ENCODE data around the gene RCOR1.

Gene RCOR1

DNA sequence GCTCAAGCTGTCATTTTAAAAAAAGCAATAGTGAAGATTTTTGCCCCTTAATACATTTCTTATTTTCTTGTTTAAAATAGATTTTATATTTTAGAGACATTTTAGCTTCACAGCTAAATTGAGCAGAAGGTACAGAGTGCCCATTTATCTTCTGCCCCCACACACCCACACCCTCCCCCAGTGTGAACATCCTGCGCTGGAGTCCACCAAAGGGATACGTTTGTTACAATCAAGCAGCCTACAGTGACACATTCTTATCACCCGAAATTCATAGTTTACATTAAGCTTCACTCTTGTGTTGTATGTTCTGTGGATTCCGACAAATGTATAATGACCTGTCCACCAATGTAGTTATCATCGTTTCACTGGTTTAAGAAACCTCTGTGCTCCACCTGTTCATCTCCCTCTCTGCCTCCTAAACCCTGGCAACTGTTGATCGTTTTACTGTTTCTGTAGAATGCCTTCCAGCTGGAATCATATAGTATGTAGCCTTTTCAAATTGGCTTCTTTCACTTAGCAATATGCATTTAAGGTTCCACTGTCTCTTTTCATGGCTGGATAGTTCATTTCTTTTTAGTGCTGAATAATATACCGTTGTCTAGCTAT, 93.8 kb downstream of the RCOR1 start:
- DNase-seq: no peak

DNA sequence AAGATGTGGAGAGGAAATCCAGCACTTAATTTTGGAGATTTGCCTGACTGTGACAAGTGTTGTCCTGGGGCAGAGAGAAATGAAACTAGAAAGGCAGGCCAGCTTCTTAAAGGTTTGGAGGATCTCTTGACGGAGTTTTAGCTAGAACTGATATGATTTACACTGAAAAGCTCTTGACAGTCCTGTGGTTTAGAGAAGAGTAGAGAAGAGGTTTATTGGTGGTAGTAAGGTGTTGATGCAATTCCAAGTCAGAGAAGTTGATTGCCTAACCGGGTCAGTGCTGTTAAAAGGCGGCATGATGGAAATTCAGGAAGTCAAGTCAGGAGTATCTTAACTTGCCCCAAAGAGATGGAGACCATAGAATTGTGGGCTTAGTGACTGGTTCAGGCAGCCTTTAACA, 95.8 kb downstream of the RCOR1 start:
- no peak for DNase-seq

DNA sequence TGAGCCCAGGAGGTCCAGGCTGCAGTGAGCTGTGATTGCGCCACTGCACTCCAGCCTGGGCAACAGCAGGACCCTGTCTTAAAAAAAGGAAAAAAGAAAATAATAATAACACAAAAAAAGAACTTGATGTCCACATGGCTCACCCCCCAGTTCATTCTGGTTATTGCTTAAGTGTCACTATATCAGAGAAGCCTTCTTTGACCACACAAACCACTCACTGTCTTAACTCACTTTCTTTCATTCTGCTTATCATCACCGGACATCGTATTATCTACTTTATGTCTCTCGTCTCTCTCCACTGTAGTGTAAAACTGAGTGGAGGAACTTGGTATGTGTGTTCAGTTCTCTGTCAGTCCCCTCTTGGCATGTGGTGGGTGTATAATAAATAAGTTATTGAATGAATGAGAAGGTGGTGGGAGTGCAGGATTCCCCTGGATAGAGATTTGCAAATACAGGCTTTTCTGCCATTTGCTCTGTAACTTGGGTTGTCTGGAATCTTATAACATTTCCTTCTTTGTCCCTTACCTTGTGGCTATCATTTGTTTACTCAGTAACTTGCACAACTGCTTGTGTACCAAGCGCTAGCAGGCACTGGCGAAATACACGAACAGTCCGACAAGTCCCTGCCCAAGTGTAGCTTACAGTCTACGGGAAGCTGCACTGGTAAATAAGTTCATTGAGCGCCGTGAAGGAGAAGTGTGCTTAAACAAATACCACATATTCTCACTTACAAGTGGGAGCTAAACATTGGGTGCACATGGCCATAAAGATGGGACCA, 98.2 kb downstream of the RCOR1 start:
- DNase-seq: no peak

DNA sequence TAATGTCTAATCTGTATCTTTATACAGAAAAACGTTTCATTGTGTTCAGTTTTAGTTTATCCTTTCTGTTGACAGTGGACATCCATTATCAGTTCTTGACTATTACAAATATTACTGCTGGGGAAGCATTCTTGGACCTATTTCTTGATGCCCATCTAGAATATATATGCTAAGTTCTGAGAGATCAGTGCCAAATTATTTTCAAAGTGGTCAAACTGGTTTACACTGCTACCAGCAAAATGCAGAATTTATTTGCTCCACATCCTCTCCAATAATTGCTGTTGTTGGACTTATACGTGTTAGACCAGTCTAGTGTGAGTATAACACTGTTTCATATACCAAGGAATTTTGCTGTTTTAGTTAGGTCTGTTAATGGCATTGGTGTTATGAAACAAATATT, 99.3 kb downstream of the RCOR1 start:
- no peak for DNase-seq

DNA sequence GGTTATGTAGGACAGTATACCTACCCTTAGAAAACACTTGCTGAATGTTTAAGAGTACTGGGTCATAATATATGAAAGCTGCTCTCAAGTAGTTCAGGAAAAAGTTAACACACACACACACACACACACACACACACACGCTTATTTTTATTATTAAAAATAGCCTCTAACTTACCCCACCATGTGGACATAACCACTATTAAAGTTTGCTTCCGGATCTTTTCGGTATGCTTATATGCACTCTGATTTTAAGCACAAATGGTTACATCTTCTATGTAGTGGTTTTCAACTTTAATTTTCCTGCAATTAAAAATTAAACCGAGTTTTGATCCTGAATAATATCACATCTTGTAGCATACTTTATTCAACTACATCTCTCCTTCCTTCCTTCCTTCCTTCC, 99.9 kb downstream of the RCOR1 start:
- DNase-seq: no peak

DNA sequence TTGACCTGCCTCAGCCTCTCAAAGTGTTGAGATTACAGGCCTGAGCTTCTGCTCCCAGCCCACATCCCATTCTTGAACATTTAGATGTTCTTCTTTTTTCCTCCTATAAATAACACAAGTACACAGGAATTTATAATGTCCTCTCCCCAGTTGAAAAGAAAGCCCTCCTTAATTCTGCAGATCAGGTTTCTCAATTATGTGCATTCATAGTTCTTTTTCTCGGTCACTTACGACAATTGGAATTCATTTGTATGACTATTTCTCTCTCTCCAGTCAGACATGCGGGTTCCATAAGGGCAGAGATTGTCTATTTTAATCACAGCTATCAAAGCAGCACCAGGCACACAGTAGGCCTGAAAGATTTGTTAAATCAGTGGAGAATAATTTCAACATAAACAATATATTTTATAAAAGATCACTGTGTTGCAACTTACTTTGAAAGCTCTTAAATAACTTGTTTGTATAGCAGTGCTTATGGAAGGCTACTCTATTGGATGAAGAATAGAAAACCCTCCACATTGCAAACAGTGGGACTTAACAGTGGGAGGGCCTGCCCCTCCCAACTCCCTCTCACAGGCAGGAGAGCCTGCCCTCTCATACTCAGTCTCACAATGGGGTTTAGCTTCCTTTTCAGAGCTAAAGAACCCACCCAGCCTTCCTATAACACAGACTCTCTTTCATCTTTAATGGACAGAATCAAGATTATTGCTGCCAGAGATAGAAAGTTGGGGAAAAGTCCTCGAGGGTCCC, 100.7 kb downstream of the RCOR1 start:
- DNase-seq: no peak

DNA sequence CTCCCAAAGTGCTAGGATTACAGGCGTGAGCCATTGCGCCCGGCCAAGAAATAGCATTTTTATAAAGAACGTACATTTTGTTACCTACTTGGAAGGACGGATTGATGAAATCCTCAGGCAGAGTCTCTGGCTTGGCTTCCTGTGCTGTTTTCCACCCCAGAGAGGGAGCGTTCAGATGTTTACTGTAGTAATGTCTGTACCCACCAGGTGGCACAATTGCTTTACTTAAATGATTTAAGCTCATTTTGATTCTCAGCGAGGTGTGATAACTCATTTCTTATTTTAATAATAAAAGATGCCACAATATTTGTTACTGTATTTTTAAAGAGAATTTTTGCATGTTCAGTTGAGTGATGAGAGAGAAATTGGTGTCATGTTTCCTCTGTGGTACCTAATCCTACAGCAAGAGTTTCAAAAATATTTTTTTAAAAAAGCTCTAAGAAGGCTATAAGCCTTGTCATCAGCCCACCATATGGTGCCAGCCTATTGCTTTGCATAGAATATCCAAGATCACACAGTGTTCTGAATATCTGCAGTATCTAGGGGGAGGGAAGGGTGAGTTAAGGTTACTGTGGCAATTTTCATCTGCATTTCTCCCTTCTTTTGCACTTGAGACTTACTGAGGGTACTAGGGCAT, 102.2 kb downstream of the RCOR1 start:
- DNase-seq: peak; percentile 33 to 71

DNA sequence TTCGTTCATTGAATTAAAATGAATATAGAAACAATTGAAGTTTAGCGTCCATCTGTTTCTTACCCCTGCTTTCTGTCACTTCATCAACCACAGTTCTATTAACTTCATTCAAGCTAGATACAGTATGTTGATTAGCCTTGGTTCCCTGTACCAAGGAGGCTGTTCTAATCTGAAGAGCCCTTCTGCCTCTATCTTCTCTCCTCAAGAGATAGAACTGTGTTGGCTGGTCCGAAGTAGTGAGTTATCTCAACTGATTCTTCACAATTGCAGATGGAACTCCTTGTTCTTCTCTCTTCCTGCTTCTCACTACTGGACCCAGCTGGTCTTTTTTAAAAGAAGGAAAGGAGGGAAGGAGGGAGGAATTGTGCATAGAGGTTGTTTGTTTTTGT, 102.7 kb downstream of the RCOR1 start:
- no peak for DNase-seq

DNA sequence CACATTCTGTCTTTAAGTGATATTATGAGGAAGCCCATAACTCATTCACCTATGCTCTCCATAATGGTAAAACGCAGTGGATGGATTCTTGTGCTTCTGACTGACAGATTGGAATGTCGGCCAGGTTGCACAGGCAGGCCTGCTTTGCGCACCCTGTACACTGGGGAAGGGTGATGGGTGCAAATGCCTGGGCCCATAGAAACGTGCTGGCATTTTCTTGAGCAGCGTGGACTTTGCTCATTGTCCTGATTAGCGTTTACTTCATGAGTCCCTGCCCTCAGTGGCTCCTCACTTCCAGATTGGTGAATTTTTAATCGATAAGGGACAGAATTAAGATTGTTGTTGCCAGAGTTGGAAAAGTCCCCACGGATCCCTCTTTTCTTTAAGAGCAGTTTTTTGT, 103.9 kb downstream of the RCOR1 start:
- no peak for DNase-seq

DNA sequence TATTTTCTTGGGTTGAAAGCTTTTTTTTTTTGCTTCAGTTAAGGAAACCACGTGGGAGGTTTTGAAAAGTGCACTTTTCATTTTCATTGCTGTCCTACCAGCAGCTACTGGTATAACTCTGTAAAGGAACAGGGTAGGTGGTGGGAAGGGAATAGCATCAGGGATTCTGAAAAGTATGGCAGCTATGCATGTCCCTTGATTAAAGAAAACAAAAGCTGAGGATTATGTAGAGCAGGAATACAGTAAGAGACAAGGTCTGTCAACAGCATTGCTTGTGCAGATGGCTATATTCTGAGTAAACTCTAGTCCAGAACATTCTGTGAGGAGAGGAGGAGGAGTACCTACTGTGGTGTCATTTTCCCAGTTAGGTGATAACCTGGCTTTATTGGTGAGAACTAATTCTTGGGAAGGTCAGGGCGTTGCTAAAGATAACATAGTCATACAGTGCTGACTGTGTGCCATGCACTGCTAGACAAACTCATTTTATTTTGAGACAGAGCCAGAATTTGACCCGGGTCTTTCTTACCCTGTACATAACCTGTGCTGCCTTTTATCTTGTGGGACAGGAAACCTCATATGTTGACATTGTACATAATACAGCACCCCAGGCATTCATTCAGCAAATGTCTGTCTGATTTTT, 104.5 kb downstream of the RCOR1 start:
- no peak for DNase-seq

DNA sequence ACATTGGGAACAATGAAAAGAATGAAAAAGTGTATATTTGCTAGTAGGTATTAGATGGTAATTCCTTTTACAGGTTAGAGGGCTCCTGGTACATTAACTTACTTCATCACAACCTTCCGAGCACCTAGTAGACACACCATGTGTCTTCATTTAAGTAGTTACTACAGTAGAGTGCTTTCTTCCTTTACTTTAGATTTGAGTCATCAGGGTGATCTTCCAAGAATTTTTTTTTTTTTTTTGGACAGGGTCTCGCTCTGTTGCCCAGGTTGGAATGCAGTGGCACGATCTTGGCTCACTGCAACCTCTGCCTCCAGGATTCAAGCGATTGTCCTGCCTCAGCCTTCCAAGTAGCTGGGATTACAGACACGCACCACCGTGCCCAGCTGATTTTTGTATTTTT, 105.1 kb downstream of the RCOR1 start:
- DNase-seq: no peak

DNA sequence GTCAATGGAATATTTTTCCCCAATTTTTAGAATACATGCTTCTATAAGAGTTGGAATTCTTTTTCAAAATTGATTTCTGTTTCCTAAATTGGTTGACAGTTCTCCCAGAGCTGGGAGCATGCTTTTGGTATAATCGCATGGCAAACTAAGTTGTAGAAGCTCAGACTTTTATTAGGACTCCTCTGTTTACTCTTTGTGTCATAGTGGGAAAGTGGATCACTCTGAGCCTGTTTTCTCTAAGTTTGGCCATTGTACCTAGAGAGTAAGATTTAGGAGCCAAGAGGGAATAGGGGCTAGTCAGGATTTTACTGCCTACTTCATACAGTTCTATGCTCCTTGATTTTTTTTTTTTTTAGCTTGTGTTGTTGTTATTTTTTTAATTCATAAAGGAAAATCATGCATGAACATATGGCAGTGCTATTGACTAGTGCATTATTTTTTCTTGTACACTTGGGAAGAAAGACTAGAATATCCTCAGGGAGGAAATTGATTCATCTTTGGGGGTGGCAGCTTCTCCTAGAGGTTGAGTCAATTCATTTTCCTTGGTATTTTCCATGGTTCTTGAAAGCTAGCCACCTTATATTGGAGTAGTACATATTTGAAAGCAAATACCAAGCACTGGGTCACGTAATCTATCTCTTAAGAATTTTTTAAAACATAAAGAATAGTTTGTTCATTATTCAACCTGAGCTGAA, 107.1 kb downstream of the RCOR1 start:
- no peak for DNase-seq

DNA sequence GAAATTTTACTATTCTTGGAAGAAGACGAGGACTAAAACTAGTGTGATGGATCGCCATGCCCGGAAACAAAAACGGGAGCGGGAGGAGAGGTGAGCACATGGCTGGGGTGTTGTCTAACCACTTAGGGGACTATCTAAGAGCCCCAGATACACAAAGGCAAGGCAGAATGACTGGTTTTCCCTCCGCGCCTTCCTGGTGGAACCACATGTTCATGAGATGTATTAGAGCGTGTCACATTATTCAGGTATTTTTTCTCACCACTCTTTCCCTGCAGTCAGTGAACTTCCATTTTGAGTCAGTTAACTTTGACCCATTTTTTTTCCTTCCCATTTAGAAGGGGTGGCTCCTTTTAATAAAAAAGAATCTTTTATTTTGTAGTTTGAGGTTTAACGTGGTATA, 116.0 kb downstream of the RCOR1 start:
- DNase-seq: no peak

DNA sequence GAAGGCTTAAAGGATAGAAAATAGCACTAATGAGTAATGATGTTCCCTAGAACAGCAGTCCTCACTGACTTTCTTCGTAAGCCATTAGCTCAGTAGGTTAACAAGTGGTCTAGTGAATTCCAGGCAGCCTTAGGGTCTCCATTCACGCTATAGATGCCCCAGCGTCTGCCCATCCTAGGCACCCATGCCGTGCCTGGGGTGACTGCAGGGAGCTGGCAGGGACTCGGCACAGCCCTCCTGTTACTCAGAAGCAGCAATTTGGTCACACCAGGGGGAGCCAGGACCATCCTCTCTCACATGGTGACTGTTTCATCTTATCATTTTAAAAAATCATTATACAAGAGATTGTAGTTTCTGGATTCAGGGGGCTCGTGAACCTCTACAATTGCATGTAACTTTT, 118.8 kb downstream of the RCOR1 start:
- no peak for DNase-seq

DNA sequence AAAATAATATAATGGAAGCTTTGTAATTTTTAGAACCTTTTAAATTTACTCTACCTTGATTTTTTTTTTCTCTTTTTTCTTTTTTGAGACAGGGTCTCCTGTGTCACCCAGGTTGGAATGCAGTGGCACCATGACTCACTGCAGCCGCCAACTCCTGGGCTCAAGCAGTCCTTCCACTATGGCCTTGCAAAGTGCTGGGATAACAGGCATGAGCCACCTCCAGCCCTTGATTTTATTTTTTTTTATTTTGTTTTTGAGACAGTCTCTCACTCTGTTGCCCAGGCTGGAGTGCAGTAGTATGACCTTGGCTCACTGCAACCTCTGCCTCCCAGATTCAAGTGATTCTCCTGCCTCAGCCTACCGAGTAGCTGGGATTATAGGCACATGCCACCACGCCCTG, 119.5 kb downstream of the RCOR1 start:
- no peak for DNase-seq

DNA sequence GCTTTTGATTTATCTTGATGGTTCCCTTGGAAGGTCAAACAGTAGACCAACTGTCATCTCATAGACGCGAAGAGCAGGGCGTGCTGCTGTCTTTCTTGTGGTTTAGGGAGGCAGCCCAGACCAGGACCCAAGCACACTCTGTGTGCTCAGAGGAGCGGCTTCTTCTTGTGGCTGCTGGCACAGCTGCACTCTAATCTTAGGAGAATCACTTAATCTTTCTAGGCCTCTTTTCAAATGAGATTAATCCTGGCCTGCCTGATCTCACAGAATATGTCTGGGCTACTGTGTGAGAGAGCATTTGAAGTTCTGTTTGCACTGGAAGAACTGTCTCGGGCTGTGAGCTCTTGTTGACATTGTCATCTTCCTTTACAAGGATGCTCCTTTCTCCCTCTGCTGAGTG, 124.8 kb downstream of the RCOR1 start:
- no peak for DNase-seq

DNA sequence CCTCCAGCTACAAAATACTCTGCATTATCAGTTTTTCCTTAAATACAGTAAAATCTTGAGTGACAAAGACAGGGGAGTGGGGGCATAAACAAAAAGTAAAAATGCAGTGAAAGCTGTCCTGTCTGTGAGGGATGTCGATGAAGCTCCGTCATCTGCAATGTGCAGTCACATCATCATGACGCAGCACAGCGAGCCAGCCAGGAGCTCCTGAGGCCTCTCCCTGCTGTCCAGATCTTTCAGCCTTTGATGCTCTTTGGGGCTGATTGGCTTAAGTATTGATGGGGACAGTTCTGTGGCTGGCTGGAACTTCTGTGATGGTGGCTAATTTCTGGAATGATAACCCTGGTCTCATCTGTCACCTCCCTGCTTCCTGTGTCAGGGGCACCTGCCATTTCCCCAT, 130.2 kb downstream of the RCOR1 start:
- no peak for DNase-seq

DNA sequence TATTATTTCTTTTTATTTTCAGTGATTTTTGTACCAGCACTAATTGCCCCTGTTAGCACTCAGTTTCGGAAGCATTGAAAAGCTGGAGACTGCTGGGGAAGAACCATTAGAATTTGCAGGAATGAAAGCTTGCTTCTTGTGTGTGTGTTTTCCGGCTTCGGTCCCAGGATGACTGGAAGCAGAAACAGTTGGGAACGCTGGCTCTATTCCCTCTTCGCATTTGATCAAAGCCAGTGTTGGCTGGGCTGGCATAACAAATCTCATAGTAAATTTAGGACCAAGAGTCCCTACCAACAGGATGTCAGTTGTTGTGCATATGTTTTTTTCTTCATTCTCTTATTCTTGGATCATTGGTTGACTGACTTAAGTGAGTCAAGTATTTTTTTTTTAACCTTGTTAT, 131.2 kb downstream of the RCOR1 start:
- DNase-seq: no peak

DNA sequence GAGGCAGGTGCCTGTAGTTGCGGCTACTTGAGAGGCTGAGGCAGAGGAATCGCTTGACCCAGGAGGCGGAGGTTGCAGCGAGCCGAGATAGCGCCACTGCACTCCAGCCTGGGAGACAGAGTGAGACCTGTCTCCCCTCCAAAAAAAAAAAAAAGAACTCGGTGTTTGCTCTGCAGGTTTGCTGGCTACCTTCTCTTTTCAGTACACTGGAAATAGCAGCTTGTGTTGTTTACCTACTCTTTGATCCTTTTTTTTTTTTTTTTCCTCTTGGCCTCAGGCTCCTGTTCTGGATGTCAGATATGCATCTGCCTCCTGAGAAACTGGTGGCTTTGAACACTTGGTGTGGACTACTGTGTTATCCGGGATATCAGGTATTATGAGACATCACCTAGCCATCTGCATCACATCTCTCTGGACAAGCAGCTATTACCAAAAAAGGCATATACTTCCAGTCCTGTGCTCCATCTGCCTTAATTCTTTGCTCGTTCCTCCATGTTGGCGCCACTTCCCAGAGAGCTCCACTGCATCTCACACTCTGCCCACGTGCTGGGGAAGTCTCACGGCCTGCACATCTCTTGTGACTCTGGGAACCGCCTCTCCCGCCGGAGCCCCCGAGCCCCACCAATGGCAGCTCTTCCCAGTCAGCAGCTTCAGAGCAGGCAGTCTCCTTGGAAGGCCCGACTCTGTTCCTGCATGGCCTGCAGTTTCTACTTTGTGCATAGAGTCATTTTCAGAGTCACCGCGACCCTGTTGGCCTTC, 133.9 kb downstream of the RCOR1 start:
- DNase-seq: no peak

DNA sequence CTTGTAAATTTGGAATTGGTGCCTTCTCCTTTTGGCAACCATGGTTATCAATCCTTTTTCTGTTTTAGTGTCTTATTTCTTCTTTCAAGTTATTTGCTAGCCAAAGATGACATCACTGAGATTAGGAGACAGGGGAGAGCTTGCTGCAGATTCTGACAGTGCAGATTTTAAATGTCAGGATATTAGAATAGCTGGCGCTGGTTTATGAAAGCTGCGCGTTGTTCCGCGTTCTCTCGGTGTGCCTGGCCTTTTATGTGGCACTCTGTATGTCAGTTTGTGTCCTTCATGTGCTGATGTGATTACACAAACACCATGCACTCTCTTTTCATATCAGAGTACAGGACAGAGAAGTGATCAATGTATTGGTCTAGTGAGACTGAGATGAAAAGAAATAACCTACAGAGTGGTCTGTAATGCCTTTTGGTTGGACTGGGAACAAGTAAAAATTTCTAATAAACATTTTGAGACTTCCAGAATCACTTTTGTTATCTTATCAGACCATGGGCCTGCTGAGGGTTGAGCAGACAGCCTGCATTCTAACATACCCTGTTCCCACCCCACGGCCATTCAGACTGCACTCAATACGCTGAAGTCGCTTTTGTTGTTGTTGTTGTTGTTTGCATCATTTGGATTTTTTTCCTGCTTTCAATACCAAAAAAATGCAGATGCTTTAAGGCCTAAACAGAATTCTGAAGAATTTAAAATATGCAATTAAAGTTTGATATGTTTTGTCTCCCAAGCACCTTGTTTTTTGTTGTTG, 135.1 kb downstream of the RCOR1 start:
- DNase-seq: no peak

DNA sequence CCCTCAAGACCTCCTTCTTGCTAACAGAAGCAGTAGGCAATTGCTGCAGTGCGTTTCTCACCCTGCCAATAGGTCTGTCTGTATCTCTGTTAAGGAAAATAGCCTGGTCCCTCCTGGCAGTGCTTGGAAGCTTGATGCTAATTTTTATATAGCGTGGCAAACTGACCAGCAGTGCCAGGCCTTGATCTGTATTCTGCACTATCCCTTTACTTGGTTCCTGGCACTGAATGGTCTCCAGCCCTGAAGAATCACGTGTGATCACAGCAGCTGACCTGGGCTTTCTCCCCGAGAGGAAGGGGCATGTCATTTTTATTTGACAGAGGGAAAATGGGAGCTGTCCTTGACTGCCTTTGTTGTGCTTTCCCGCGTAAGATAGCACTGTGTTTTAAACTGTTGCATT, 136.1 kb downstream of the RCOR1 start:
- no peak for DNase-seq

Data from activated CD4-positive, alpha-beta T cell treated with anti-CD3 and anti-CD28 coated beads for 4 hours (primary cell).